GM12865 (cell line): ENCODE data around the gene CLN5.

Source experiments
- DNase-seq: peaks from one replicate; pipeline ENCODE4 v3.0.0; 2010; ENCODE audit warnings: low read depth
- H3K4me3 ChIP-seq: 2 replicates; pipeline ENCODE4 v1.5.1; 2011; ENCODE audit warnings: mild to moderate bottlenecking, low read depth, low read length, control low read depth
- TF ChIP-seq, protein P1 (sequence below): IDR thresholded peaks from 2 replicates; pipeline ENCODE4 v1.5.1; 2011; ENCODE audit warnings: low read length, control low read depth, low read depth, inconsistent platforms; ENCODE audit not compliant: insufficient read depth; ENCODE audit errors: missing control alignments

The CLN5 gene

DNA sequence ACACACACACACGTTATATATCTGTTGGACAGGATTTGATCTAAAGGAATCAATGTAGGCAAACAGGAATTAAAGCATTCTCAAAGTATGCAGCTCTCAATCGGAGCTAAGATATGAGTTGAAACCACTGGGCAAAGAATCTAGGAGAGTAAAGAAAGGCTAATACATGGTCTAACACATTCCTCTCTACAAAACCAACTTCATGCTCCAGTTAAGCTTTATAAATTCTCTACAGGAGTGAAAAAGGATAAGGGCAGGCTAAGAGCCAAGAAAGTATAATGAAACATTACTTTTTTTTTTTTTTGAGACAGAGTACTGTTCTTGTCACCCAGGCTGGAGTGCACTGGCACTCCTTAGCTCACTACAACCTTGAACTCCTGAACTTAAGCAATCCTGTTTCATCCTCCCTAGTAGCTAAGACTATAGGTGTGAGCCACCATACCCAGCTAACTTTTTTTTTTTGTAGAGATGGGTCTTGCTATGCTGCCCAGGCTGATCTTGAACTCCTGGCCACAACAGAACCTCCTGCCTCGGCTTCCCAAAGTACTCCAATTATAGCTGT, 24.5 kb downstream of the CLN5 start:
- TF ChIP-seq, protein P1, sequence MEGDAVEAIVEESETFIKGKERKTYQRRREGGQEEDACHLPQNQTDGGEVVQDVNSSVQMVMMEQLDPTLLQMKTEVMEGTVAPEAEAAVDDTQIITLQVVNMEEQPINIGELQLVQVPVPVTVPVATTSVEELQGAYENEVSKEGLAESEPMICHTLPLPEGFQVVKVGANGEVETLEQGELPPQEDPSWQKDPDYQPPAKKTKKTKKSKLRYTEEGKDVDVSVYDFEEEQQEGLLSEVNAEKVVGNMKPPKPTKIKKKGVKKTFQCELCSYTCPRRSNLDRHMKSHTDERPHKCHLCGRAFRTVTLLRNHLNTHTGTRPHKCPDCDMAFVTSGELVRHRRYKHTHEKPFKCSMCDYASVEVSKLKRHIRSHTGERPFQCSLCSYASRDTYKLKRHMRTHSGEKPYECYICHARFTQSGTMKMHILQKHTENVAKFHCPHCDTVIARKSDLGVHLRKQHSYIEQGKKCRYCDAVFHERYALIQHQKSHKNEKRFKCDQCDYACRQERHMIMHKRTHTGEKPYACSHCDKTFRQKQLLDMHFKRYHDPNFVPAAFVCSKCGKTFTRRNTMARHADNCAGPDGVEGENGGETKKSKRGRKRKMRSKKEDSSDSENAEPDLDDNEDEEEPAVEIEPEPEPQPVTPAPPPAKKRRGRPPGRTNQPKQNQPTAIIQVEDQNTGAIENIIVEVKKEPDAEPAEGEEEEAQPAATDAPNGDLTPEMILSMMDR: no peak
- DNase-seq: no peak

DNA sequence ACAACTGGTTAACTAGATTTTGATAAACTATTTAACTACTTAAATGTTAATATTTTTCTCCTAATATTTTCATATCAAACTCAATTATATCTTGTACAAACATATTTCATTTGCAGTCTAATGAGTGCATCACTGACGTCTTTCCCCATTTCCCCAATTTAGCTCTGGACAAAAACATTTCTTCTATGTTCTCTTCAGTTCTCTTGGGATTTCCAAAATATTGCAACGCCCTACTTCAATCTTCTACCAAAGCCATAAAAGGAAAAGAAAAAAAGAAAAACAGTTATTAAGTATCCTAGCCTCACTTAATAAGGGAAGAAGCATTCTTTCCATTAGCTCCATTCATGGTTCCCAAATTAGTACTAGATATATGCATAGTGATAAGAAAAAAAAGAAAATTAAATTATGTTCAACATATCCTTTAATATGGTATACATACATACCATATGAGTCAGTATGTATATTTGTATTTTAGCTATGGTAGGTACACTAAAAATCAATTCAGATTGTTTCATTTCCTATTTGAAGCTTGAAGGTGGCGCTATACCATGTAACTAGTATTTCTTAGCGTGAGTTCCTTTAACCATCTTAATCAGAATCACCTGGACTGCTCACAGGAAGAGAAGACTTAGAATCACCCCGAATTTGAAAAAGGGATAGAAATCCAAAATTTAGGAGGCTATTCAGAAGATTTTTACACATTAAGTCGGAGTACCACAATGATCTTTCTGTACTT, 25.2 kb downstream of the CLN5 start:
- H3K4me3 ChIP-seq: no peak overlapping the region
- DNase-seq: no peak
- TF ChIP-seq, protein P1: no peak

More for the DNA sequence above, 24.5 kb downstream of the CLN5 start:
- H3K4me3 ChIP-seq: no peak overlapping the region

DNA sequence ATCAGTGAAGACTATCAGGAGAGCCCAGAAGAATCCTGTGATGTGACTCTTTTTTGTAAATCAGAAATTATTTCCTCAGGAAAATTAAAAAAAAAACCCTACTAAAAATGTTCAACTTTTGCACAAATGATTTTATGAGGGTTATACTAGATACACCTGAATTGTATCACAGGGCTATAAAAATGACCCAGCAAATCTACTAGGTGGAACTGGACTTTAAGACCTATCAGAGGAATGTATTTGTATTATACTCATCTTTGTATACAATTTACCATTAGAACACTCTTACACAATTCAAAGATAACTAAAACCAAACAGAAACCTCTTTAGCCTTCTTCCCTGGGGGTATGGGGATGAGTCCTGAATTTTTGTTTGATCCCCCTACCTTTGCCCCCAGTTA, 27.9 kb downstream of the CLN5 start:
- no peak for DNase-seq
- TF ChIP-seq, protein P1: no peak
- no peak overlapping the region for H3K4me3 ChIP-seq

DNA sequence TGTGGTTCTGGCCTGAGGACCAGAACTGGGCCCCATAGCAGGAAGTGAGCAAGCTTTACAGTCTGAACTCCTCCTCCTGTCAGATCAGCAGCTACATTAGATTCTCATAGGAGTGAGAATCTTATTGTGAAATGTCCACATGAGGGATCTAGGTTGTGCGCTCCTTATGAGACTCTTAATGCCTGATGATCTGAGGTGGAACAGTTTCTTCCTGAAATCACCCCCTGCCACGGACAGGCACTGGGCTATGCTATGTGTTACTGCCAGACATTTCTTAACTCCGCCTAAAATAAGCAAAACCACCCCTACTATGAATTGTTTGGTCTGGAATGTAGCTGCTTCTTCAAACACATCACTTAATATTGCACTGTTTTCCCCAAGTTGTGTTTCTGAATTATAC, 30.5 kb downstream of the CLN5 start:
- no peak overlapping the region for H3K4me3 ChIP-seq
- TF ChIP-seq, protein P1: no peak
- DNase-seq: no peak

DNA sequence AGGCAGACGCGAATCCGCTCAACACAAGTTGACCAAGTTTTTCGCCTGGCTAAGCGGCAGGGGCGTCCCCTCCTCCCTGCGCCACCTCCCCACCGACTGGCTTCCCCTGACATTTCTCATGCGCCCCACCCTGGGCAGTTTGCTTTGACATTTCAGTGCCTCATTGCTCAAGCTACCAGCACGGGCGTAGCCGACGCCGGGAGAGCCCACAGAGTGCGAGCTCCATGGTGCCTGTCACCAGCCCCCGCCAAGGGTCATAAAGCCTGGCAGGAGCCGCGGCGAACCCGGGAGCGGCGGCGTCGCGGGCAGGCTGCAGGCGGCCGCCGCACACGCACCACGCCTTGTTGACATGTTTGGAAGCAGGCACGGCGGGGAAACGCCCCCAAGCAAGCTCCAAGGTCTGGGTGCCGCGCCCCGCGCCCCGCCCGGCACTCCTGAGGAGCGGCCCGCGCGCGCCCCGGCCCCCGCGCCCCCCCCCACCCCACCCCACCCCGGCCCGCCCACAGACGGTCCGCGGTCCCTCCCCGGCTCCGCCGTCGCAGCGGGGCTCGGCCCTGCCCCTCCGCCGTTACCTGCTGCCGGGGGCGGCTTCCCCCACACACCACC, 34.5 kb downstream of the CLN5 start:
- TF ChIP-seq, protein P1: no peak
- peak overlapping the region; percentile 95 for H3K4me3 ChIP-seq
- DNase-seq: peak; percentile 83

DNA sequence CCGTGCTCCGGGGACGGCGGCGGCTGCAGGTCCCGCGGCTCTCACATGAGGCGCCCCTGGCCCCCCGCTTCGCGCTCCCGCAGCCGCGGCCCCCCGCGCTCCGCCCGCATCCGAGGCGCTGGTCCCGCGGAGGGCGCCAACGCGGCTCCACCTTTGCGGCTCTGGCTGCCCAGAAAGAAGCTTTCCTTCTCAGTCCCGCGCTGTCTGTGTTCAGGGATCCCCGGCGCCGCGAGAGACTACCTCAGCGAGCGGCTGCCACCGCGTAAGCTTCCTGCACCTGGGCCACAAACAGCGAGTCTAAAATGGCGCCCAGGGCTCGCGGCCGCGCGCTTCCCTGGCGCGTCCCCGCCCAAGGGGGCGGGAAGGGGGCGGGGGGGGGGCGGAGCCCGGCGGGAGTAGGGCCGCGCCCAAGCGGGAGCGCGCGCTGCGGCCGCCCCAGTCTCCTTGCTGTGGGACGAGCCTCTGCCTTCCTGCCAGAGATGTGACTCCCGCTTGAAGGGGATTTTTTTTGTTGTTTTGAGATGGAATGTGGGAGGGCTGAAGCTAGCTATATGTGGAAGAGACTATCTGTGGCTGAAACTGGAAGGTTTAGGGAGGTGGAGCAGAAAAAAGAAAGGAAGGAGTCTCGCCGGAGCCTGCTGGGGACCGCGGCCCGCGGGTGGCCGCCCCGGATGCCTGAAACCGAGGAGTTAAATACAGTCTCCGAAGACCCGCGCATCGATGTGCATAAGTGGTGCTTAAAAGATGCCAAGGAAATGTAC, 35.2 kb downstream of the CLN5 start, which contains the start of gene FBXL3:
FBXL3 (minus strand) TSS at position 299 of the 761 bp plus-strand sequence. CDS start 5,299 bp downstream, outside the sequence.
- DNase-seq: peak; percentile 91
- TF ChIP-seq, protein P1: no peak
- H3K4me3 ChIP-seq: peak within 1 kb of the TSS; percentile 95
